ENCODE measurements around the gene RXRA. TPM values are rescaled to one million over a fixed set of nuclear protein-coding genes. Genes with fewer than 3 reads are reported as not detected.

RXRA gene
- total and polyA plus RNA-seq, 10 of the 15 experiments (the other 5 are each of a cell fraction or from before 2014, with no cell fraction given): 0.89 to 36.8 (median 11.1) TPM

GRCh38 chr9:134328841-134329575 is 2.8 kb downstream of the RXRA start:
- Histone ChIP-seq H3K79me2 (ENCODE audit: control insufficient read depth, insufficient read depth, low read length) (no peaks in the 10 kb centered on the region), H3K27me3 (replicated peaks in 1 of 2; ENCODE audit: control insufficient read depth in 2 of 2, insufficient read depth in 2 of 2, low read length in 1 of 2) (peaks cover 2 to 13% of the 10 kb centered on the region in 2 experiments), H3K27ac (ENCODE audit: control insufficient read depth, insufficient read depth) (no peak overlapping the region), H3K9me3 (replicated peaks; ENCODE audit: control insufficient read depth, insufficient read depth, low read length) (no peaks in the 10 kb centered on the region), H3K4me1 (ENCODE audit: control insufficient read depth, insufficient read depth, low read length) (no peaks in the 10 kb centered on the region), H3K36me3 (ENCODE audit: control insufficient read depth in 2 of 2, insufficient read depth in 2 of 2, low read length in 1 of 2) (no peaks in the 10 kb centered on the region; a peak in 1 of 4 replicates), H3K9ac (ENCODE audit: control insufficient read depth, insufficient read depth, low read length) (no peak overlapping the region), H2AFZ (ENCODE audit: control insufficient read depth, low read depth, low read length) (no peak overlapping the region), H4K20me1 (ENCODE audit: control insufficient read depth, insufficient read depth) (no peaks in the 10 kb centered on the region), H3K4me3 (no peak overlapping the region), H3K4me2 (ENCODE audit: control insufficient read depth, insufficient read depth) (no peak overlapping the region)
- WGBS (ENCODE audit: insufficient coverage, insufficient replicate concordance, low lambda C conversion rate, missing lambda C conversion rate): 67% methylated on average over 30 of the region's 31 CpGs
- FAIRE-seq (no peak), DNase-seq (ENCODE audit: low read depth, low spot score) (no peak), ATAC-seq (no peak)
- ChIA-PET SMC1A (ENCODE audit: uncharacterized antibody, unreplicated experiment) (no interaction called here), CTCF (no interaction called here), RAD21 (ENCODE audit: unreplicated experiment) (no interaction called here), POLR2A (no interaction called here)
- in situ Hi-C loops (cut with MboI) (no loop called here), intact Hi-C loops (cut with micrococcal nuclease; ENCODE audit: unreplicated experiment) (no loop called here)
- no TSS peak for BruUV-seq (replicated peaks)
- TF ChIP-seq CBX3 (IDR thresholded peaks at IDR 0.05; ENCODE audit: borderline replicate concordance, low read depth): no peak
- TF ChIP-seq, protein P1, sequence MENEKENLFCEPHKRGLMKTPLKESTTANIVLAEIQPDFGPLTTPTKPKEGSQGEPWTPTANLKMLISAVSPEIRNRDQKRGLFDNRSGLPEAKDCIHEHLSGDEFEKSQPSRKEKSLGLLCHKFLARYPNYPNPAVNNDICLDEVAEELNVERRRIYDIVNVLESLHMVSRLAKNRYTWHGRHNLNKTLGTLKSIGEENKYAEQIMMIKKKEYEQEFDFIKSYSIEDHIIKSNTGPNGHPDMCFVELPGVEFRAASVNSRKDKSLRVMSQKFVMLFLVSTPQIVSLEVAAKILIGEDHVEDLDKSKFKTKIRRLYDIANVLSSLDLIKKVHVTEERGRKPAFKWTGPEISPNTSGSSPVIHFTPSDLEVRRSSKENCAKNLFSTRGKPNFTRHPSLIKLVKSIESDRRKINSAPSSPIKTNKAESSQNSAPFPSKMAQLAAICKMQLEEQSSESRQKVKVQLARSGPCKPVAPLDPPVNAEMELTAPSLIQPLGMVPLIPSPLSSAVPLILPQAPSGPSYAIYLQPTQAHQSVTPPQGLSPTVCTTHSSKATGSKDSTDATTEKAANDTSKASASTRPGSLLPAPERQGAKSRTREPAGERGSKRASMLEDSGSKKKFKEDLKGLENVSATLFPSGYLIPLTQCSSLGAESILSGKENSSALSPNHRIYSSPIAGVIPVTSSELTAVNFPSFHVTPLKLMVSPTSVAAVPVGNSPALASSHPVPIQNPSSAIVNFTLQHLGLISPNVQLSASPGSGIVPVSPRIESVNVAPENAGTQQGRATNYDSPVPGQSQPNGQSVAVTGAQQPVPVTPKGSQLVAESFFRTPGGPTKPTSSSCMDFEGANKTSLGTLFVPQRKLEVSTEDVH (IDR thresholded peaks at IDR 0.05; ENCODE audit: low read depth, partially characterized antibody): no peak
- no peak for TF ChIP-seq IRF5 (IDR thresholded peaks at IDR 0.05; ENCODE audit: borderline replicate concordance)
- TF ChIP-seq RB1 (IDR thresholded peaks at IDR 0.05; ENCODE audit: borderline replicate concordance): no peak
- no peak for TF ChIP-seq MYC (IDR thresholded peaks at IDR 0.05; ENCODE audit: insufficient read depth, insufficient read length, insufficient replicate concordance, low read length, severe bottlenecking)
- no peak for TF ChIP-seq HDAC6 (IDR thresholded peaks at IDR 0.05; ENCODE audit: unreplicated experiment)
- no peak for TF ChIP-seq JUND (IDR thresholded peaks at IDR 0.05; ENCODE audit: low read depth, low read length)
- TF ChIP-seq SMARCA5 (IDR thresholded peaks at IDR 0.05): no peak
- TF ChIP-seq, protein P2, sequence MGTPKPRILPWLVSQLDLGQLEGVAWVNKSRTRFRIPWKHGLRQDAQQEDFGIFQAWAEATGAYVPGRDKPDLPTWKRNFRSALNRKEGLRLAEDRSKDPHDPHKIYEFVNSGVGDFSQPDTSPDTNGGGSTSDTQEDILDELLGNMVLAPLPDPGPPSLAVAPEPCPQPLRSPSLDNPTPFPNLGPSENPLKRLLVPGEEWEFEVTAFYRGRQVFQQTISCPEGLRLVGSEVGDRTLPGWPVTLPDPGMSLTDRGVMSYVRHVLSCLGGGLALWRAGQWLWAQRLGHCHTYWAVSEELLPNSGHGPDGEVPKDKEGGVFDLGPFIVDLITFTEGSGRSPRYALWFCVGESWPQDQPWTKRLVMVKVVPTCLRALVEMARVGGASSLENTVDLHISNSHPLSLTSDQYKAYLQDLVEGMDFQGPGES (IDR thresholded peaks at IDR 0.05): no peak
- no peak for TF ChIP-seq ESRRA (IDR thresholded peaks at IDR 0.05; ENCODE audit: low read length)
- TF ChIP-seq BRCA1 (IDR thresholded peaks at IDR 0.05; ENCODE audit: low read depth, low read length): no peak
- no peak for TF ChIP-seq EP300 (IDR thresholded peaks at IDR 0.05; ENCODE audit: borderline replicate concordance in 1 of 2, control insufficient read depth in 1 of 2, low read depth in 2 of 2, low read length in 2 of 2)
- no peak for TF ChIP-seq POLR2A (IDR thresholded peaks at IDR 0.05; ENCODE audit: low read depth, low read length)
- TF ChIP-seq RAD51 (IDR thresholded peaks at IDR 0.05): no peak
- no peak for TF ChIP-seq ZBTB40 (IDR thresholded peaks at IDR 0.05; ENCODE audit: borderline replicate concordance)

Measured in GM12878 (cell line).